ENCODE results near the gene ANKRD6. TPM values are rescaled to one million over a fixed set of nuclear protein-coding genes. Genes with fewer than 3 reads are reported as not detected.
"Not testable (repeated sequence)": the region's sequence is repeated elsewhere in the genome, so short reads cannot be mapped to it uniquely, and the experiment has no call there.

ANKRD6 gene
- 15.0 TPM for total RNA-seq
- long read RNA-seq, full-length matches to known transcripts, result 13 of 25 reads
- long read RNA-seq, partial matches to known transcripts, result 0 of 25 reads
- long read RNA-seq, other reads (novel, unspliced or antisense), result 12 of 25 reads

DNA sequence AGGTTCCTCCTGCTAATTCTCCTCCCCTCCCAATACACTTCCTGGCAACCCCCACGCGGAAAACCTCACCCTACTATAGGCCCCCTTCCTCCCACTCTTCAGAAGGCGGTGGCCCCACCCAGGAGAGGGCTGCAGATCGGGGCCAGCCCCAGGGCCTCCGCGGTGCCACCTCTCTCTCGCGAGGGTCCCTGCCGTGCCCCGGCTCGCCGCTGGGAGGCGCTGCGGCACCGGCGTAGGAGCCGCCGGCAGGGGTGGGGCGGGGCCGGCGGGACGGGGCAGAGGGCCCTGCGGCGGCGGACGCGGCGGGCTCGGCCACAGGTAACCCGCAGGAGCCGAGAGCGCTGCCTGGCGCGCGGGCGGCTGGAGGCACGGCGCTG is at the start of gene ANKRD6:
TSS of gene ANKRD6 (plus strand) at position 278 of the 377 bp plus-strand sequence. CDS start 133,825 bp downstream, outside the sequence.
- intact Hi-C loops (cut with DNase I), result loop anchor here (2.0 kb wide), 1 partner anchor 176 kb away; no protein-coding TSS in a partner anchor

DNA sequence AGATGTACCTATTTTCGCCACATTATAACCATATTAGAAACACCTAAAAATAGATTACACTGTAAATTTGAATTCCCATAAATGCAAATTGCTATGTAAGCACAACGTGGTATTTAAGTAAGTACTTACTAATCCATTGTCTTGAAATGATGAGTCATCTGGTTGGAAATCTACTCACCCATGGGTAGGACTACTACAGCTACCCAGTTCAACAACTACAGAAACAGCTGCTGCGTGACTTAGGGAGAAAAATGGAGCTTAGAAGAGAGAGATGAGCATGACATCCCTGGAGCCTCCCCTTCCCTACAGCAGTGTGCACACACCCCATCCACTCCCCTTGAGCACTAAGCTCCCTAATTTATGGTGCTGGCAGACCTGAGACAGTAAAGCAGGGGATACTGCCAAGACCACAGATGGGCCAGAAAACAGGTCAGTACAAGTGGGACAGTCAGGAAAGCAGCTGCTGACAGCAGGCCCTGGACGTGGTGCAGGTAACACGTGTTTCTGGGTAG is 47.7 kb upstream of the ANKRD6 start:
- intact Hi-C loops (cut with DNase I), result no loop called here
- DNase-seq (no peak), ATAC-seq (ENCODE audit: poor library complexity) (peak; percentile 61)

More for the DNA sequence above, at the start of gene ANKRD6:
- ATAC-seq (ENCODE audit: poor library complexity) (peak; percentile 98), DNase-seq (peak; percentile 90)

DNA sequence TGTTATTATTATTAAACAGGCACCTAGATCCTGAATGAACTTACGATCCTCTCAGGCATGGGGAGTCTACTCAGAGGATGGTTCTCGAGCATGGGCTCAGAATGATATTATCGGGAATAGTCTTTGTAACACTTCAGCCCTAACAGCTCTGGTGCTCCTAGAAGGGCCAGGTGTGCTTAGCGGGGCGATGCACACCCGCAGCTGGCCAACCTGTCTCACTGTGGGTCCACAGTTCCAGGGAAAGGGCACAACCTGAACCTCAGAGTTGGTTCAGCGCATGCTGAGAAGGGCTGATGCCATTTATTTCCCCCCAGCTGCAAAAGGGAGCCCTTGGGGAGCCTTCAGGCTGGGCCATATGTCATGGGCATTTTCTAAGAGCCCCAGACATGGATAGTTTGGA is 47.1 kb upstream of the ANKRD6 start:
- intact Hi-C loops (cut with DNase I), result no loop called here
- DNase-seq, result no peak
- no peak for ATAC-seq (ENCODE audit: poor library complexity)

DNA sequence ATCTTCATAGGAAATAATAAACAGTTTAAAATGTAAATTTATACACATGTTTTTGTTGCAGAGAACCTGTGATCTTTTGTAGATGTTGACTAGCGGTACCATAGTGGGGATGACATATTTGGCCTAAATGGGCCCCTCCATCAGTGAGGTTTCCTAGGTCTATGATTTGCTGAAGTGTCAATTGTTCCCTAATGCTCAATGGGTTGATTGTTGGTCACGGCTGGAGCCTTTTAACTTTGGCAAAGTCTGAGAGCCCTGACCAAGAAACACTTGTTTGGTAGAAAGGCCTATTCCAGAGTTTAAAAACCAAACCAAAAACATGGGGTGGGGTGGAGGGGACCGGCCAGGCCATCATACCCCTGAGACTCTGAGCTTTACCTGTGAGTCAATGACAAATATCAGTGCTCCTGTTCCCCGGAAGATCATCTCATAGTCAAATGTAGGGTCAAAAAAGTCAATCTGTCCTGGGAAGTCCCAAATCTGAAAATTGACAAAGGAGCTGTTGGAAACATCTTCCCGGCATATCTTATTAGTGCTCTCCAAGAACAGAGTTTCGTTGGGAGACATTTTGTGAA is 45.9 kb upstream of the ANKRD6 start:
- no peak for DNase-seq
- intact Hi-C loops (cut with DNase I), result no loop called here
- no peak for ATAC-seq (ENCODE audit: poor library complexity)

DNA sequence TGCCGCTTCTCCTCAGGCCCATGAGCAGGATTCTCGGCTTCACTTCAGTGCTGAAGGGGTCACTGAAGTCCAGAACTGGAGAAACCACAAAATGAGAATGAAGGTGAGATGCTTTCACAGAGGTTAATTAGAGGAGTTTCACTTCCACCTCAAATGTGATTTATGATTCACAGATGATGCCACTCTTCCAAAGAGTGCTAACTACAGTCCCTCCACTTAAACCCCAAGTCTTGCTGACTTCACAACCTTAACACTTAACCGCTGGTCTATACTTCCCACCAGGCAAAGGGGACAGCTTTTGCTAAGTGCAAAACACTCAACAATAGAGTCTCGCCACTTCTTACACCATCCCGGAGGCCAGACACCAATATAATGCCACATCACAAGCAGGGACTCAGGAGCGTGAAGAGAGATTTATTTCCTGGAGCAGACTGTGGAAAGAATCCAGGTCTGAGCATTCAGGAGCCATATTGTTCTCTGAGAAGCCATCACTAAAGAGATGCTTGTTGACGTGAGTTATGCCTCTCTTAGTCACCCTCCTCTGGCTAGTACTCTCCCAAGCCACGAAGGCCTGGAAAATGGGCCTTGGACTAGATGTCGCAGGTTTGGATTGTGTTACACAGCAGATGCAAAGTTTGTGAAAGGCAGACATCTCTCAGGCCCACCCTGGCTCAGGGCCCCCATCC is 45.3 kb upstream of the ANKRD6 start:
- DNase-seq (no peak), ATAC-seq (ENCODE audit: poor library complexity) (no peak)
- intact Hi-C loops (cut with DNase I), result no loop called here

DNA sequence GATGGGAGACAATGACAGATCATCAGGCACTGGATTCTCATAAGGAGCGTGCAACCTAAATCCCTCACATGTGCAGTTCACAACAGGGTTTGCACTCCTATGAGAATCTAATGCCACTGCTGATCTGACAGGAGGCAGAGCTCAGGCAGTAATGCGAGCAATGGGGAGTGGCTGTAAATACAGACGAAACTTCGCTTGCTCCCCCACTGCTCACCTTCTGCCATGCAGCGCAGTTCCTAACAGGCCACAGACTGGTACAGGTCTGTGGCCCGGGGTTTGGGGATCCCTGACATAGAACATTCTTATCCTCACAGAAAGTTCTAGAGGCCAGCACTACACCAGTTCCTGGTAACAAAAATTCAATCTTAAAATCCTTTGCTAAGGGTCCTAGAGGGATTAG is 44.1 kb upstream of the ANKRD6 start:
- ATAC-seq (ENCODE audit: poor library complexity), result no peak
- intact Hi-C loops (cut with DNase I), result no loop called here

DNA sequence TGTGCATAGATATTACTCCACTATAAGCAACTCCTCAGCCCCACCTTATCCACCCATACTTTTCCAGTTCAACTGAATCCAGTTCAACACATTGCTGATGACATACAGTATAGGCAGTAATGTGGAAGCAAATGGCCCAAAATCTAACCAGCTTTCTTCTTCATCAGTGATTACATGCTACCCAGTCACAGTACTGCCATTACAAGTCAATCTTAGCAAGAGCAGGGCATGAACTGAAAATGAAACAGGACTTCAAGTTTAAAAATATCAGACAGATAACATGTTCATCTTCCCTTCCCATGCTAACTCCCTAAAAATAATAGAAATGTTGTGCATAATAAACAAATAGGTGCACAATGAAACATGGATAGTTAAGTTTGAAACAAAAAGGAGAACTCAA is 40.1 kb upstream of the ANKRD6 start:
- intact Hi-C loops (cut with DNase I), result no loop called here
- no peak for DNase-seq
- ATAC-seq (ENCODE audit: poor library complexity), result no peak

More for the DNA sequence above, 44.1 kb upstream of the ANKRD6 start:
- DNase-seq, result no peak

DNA sequence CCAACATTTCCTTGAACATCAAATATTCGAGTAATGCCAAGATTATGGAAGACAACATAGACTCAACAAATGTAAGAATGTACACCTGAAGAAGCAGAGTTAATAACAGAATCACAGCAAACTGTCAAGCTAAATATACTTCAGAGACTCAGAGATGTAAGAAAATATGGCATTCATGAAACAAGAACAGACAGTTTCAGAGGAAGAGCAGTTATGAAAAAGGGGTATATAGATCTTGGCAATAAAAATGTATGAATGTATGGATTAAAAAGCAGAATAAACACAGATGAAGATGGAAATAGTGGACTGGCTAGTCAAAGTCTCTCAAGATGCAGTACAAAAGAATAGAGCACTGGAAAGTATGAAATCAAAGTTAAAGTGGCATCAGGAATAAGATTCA is 39.3 kb upstream of the ANKRD6 start:
- intact Hi-C loops (cut with DNase I), result no loop called here
- DNase-seq, result no peak
- ATAC-seq (ENCODE audit: poor library complexity), result no peak

DNA sequence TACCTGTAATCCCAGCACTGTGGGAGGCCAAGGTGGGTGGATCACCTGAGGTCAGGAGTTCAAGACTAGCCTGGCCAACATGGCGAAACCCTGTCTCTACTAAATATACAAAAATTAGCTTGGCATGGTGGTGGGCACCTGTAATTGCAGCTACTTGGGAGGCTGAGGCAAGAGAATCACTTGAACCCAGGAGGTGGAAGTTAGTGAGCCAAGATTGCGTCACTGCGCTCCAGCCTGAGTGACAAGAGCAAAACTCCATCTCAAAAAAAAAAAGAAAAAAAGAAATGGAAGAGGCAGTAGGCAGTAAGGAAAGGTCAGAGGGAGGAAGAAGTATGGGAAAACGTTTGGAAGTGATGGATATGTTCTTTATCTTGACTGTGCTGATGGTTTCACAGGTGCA is 35.1 kb upstream of the ANKRD6 start:
- ATAC-seq (ENCODE audit: poor library complexity); DNase-seq; intact Hi-C loops (cut with DNase I): not testable (repeated sequence)

DNA sequence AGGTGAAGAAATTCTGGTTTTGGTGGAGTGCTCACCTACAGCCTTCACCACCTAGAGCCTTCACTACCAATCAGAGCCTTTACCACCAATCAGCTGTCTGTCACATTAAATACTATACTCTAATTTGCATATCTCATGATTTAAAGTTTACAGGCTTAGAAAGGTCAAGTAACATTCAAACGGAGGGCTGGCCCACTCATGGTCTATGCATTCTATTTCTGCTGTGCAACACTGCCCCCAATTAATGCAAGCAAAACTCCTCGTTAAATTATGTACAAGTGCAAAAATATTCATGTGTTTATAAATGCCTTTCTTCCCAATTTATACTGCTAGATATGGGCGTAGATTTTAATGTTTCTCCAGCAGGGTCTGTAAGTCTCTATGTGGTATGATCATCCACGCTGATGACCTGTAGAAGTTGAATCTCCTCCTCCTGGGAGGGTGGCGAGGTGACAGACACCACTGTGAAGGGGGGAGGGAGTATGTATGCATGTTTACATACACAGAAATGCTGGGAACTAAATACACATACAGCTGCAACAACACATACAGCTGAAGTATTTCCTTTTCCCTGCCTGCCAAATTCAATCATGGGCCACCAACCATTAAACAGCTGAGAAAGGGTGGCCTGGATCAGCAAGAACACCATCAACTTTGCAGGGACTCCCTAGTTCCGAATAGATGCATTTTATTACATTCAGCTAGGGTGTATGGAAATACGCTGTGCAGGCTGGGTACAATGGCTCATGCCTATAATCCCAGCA is 34.0 kb upstream of the ANKRD6 start:
- DNase-seq, result no peak
- ATAC-seq (ENCODE audit: poor library complexity), result no peak
- intact Hi-C loops (cut with DNase I), result no loop called here

DNA sequence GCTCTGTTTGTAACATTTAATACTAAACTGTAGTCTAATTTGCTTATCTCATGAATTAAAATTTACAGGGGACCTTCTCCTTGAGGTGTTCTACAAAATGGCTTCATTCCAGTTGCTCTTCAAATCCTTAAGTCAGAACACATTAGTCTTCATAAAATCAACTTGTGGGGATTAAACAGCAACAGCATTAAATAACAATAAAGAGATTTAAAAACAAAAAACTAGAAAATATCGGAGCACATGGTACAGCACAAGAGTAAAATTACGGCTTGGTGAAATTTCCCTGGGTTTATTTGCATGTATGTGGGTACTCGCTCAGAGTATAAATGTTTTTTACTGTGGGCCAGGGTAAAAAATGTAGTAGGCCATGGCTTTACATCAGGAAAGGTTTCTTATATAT is 32.9 kb upstream of the ANKRD6 start:
- ATAC-seq (ENCODE audit: poor library complexity) (no peak), DNase-seq (no peak)
- intact Hi-C loops (cut with DNase I), result no loop called here

DNA sequence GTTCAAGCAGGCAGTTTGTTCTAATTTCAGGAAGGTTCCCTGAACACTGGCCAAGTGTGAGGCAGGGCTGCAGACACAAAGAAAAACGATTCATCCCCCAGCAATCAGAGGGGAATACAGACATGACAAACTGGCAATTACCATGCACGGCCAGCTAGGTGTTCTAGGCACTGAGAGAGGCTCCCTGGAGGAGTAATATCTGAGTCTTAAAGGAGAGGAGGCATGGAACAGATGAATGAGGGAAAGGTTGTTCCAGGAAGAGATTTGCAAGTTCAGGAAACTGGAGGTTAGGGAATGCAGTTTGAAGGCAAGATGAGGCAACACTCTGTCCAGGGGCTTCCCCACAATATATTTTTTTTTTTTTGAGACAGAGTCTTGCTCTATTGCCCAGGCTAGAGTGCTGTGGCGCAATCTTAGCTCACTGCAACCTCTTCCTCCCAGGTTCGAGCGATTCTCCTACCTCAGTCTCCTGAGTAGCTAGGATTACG is 32.0 kb upstream of the ANKRD6 start:
- ATAC-seq (ENCODE audit: poor library complexity), result no peak
- intact Hi-C loops (cut with DNase I), result no loop called here
- DNase-seq, result no peak

DNA sequence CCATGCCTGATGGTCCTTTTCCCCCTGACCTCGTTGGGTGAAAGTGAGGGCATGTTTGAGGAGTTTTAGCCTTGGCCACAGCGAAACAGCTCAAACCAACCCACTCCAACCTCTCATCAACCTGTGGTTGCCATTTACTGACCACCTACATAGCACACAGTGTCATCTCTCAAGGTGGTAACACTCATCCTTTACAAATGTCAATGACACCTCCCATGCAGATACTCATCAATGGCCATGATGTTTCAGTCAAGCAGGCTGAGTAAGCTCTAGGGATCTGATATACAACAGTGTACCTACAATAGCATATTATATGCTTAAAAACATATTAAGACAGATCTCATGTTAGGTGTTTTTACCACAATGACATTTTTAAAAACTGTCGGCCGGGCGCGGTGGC is 30.2 kb upstream of the ANKRD6 start:
- no peak for ATAC-seq (ENCODE audit: poor library complexity)
- intact Hi-C loops (cut with DNase I), result no loop called here
- no peak for DNase-seq

DNA sequence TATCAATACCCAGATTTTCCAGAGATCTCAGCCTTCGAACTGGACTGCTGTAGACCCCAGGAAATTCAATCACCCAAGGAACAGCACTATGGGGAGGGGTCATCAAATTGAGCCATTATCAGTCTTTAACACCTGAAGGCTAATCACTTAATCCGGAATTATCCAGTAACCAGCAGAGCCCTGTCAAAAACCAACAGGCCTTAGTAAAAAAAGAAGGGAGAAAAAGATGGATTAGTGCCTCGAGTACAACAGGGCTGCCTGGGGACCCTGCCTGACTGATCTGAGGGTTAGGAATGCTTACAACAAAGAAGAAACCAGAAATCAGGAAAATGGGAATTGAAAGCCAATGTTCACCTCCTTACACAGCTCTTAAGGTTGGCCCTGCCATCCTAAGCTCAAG is 28.4 kb upstream of the ANKRD6 start:
- no peak for DNase-seq
- intact Hi-C loops (cut with DNase I), result no loop called here

DNA sequence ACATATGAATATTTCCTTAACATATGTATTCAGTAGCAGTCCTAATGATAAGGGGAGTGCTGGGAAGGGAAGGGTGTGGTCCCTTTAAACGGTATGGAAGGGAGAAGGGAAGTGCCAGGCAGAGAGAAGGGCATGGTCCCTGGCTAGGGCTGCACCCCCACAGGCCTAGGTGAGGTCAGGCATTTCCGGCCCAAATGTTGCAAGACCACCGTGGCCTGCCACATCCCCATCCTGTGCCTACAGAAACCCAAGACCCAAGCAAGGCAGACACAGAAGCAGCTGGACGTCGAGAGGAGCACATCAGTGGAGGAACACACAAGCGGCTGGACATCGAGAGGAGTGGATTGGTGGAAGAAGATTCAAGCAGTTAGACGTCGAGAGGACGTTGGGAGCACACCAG is 26.8 kb upstream of the ANKRD6 start:
- intact Hi-C loops (cut with DNase I), result no loop called here
- DNase-seq (no peak), ATAC-seq (ENCODE audit: poor library complexity) (no peak)

More for the DNA sequence above, 28.4 kb upstream of the ANKRD6 start:
- ATAC-seq (ENCODE audit: poor library complexity), result no peak

DNA sequence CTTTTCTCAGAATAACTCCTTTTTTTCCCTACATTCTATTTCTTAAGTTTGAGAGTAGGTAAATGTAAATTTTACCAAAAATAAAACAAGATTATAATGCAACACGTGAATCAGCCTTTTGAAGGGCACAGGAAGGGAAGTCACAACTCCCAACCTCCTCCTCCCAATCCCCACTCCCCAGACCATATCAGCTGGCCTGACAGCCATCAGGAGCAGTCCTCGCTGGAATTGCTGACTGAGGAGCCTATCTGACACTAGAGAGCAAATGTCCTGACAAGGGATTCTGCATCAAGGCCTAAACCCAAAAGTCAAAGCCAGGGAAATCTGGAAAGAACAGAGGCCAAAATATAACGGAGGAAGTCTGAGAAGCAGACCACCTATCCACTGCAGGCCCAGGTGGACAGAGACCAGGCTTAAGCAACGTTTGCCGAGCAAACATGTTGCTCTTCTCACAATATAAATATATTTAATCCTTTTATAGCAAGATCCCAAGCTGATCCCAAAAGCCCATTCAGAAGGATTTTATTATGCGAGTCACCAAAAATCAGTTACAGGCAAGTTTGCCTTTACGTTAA is 23.4 kb upstream of the ANKRD6 start:
- ATAC-seq (ENCODE audit: poor library complexity) (peak; percentile 38), DNase-seq (no peak)
- intact Hi-C loops (cut with DNase I), result loop anchor here (5.0 kb wide), 1 partner anchor 37 kb away; no protein-coding TSS in a partner anchor

DNA sequence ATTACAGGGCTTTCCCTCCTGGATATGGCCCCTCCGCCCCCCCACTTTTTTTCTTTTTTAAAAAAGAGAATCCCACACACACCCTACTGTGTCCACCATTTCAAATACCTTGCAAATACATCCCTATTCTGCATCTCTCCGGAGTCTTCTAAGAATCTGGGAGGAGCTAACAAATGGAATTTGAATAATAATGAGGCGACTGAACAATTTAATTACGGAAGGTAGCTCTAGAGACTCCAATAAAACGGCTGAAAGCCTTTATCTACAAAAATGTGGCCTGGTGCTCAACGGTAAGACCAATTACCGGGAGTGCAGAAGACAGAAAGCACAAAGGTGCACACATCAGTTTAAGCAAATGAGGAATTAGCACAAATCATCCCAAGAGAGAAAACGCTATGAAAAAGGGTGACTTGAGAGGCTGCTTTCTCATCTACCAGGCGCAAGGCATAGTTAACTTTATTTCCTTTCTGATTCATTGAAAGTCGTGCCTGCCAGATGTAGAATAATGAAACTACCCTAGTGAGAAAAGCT is 22.7 kb upstream of the ANKRD6 start:
- ATAC-seq (ENCODE audit: poor library complexity), result no peak
- intact Hi-C loops (cut with DNase I), result loop anchor here (5.0 kb wide), 1 partner anchor 38 kb away; no protein-coding TSS in a partner anchor
- DNase-seq, result no peak

DNA sequence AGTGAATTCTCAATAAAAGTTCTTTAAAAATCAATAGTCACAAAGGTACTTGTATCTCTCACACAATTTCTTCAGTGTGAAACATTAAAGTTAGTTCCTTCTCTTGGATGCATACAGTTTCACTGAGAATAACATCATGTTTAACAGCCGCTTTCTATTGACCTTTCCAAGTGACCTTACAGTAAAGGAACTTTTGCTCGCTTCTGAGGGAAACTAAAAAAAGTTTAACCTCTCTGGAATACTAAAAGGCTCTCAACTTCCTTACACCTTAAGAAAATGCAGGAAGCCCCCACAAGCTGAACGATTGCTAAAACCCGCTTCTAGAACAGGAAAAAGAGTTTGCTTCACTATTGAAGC is 22.2 kb upstream of the ANKRD6 start:
- intact Hi-C loops (cut with DNase I), result loop anchor here (5.0 kb wide), 1 partner anchor 38 kb away; no protein-coding TSS in a partner anchor
- ATAC-seq (ENCODE audit: poor library complexity), result no peak

More for the DNA sequence above, 22.2 kb upstream of the ANKRD6 start:
- no peak for DNase-seq

All from Right ventricle myocardium superior (tissue), 1 donor.